Sciatic nerve (tissue), 2 donors: ENCODE measurements around the gene BRIP1. TPM values are rescaled to one million over a fixed set of nuclear protein-coding genes. Genes with fewer than 3 reads are reported as not detected.
"Not testable (repeated sequence)": the region's sequence is repeated elsewhere in the genome, so short reads cannot be mapped to it uniquely, and the experiment has no call there.

ENCODE experiments used
- ATAC-seq: fragments of 200-7000 bp; cut with Tn5 transposase; one replicate; pipeline ENCODE4 v1.9.1; 2020; ENCODE audit warnings: mild to moderate bottlenecking, moderate library complexity
- DNase-seq: peaks from one replicate; pipeline ENCODE4 v3.0.0-alpha.2; 2020; ENCODE audit warnings: low spot score
- intact Hi-C: fragments of 100-400 bp; cut with DNase I; formaldehyde crosslinking; loops from one replicate; pipeline ENCODE4 v1.14.2; 2022
- total RNA-seq: library from RNA; stranded (reverse); fragmentation: NEBNext Ultra II Directional; extraction: Animal tissue kit (Norgen Biotek cat#: 25700); gene quantifications from one replicate; pipeline ENCODE4 v1.2.1, GENCODE V29; 2021
- donor health status: DM: no; HTN: no; CAD: no.
- donor health status: DM: no; HTN: no; CAD: no.

The BRIP1 gene
- total RNA-seq, 1 donor from 2014 or later: 0.53 TPM

DNA sequence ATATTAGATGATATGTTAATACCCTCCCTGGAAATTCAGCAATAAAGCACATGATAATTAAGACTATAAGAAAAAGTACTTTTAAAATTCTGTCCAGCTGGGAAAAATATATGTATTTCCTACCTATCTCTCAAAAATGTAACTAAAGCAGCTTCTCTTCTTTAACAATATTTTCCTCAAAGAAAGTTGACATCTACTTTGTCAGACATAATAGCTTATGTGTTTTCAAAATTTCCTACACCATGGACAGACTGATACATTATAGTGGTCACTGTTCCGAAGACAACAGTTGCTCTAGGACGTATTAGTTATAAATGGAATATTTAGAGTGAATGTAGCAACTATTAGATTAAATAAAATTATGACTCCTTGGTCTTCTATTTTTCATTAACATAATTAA lies 140.9 kb downstream of the BRIP1 start:
- DNase-seq (no peak), ATAC-seq (no peak)
- intact Hi-C loops: no loop called here

- no peak for ATAC-seq
- intact Hi-C loops: no loop called here
Observed at GRCh38 chr17:61720016-61720795, 143.1 kb downstream of the BRIP1 start.

GRCh38 chr17:61719220-61719619 lies 144.1 kb downstream of the BRIP1 start:
- DNase-seq, intact Hi-C loops, ATAC-seq: not testable (repeated sequence)

More at GRCh38 chr17:61720016-61720795, 143.1 kb downstream of the BRIP1 start:
- no peak for DNase-seq

- no peak for DNase-seq
- intact Hi-C loops: no loop called here
- ATAC-seq: no peak
Observed at GRCh38 chr17:61718022-61718421, 145.3 kb downstream of the BRIP1 start.

GRCh38 chr17:61717352-61717751 lies 146.0 kb downstream of the BRIP1 start:
- intact Hi-C loops: no loop called here
- DNase-seq (no peak), ATAC-seq (no peak)

GRCh38 chr17:61716225-61716829 lies 147.0 kb downstream of the BRIP1 start:
- DNase-seq (no peak), ATAC-seq (no peak)
- intact Hi-C loops: no loop called here

DNA sequence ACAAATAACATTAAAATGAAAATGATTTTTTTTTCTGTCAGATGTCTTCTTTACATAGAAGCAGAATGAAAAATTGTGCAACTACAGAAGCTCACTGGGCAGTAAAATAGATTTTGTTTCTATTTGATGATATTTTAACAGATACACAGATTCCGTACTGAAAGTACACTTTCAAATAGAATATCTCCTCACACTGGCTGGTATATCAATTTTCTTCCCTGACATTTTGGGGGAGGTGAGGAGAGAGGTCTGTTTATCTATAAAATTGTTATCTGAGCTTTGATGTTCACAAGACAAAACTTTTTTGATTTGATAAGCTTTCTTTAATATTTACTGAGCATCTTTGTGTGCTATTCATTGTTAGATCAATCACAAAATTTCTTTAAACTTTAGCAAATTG lies 148.0 kb downstream of the BRIP1 start:
- no peak for ATAC-seq

GRCh38 chr17:61714300-61714699 lies 149.0 kb downstream of the BRIP1 start:
- intact Hi-C loops: no loop called here
- DNase-seq (no peak), ATAC-seq (no peak)

More for the DNA sequence above, 148.0 kb downstream of the BRIP1 start:
- DNase-seq: no peak
- intact Hi-C loops: no loop called here

DNA sequence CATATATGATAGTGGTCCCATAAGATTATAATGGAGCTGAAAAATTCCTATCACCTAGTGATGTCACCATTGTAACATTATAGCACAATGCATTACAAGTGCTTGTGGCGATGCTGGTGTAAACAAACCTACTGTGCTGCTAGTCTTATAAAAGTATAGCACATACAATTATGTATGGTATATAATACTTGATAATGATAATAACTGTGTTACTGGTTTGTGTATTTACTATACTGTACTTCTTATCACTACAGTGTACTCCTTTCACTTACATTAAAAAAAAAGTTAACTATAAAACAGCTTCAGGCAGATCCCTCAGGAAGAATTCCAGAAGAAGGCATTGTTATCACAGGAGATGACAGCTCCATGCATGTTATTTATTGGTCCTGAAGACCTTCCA lies 150.3 kb downstream of the BRIP1 start:
- DNase-seq (no peak), ATAC-seq (no peak)
- intact Hi-C loops: no loop called here

DNA sequence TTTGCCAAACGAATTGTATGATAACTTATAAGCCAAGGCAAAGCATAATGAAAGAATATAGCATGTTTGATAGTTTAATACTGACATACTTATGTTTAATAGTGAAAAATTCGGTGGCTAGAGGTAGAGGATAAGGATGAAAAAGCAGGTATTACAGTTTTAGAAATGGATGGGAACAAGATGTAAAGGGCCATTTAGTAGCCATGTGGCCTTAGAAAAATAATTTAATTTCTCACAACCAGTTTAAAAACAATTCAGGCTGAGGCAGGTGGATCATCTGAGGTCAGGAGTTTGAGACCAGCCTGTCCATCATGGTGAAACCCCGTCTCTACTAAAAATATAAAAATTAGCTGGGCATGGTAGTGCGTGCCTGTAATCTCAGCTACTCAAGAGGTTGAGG lies 152.8 kb downstream of the BRIP1 start:
- no peak for DNase-seq
- intact Hi-C loops: no loop called here

DNA sequence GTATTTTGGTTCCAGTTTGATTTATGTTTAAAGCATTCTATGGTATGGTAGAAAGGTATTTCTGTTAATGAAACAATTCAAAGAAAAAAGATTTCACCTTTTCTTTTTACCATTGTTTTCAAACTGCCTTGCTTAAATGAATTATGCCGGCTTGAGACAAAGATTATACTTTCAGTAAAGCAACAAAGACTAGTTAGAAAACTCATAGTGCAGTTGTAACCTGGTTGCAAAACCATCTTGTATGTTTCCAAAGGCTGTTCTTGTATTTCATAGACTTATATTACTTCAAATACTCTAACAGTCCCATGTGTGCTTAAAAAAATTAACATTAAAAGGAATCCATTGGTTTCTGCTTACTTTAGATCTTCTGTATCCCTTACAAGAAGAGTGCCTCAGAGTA lies 153.8 kb downstream of the BRIP1 start:
- intact Hi-C loops: no loop called here
- DNase-seq (no peak), ATAC-seq (no peak)

More for the DNA sequence above, 152.8 kb downstream of the BRIP1 start:
- no peak for ATAC-seq

DNA sequence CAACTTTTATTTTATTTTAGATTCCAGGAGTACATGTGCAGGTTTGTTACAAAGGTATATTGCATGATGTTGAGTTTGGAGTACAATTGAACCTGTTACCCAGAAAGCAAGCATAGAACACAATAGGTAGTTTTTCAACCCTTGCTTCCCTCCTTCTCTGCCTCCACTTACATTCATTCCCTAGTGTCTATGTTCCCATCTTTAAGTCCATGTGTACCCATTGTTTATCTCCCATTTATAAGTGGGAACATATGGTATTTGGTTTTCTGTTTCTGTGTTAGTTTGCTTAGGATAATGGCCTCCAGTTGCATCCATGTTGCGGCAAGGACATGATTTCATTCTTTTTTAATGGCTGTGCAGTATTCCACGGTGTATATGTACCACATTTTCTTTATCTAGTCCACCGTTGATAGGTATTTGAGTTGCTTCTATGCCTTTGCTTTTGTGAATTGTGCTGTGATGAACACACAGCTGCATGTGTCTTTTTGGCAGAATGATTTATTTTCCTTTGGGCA lies 158.3 kb downstream of the BRIP1 start:
- DNase-seq (no peak), ATAC-seq (no peak)
- intact Hi-C loops: no loop called here

DNA sequence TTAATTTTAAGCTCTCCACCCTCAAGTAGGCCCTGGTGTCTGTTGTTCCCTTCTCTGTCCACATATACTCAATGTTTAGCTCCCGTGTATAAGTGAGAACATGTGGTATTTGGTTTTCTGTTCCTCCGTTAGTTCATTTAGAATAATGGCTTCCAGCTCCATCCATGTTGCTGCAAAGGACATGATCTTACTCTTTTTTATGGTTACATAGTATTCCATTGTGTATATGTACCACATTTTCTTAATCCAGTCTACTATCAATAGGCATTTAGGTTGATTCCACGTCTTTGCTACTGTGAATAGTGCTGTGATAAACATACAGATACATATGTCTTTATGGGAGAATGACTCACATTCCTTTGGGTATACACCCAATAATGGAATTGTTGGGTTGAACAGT lies 160.9 kb downstream of the BRIP1 start:
- no peak for DNase-seq
- intact Hi-C loops: no loop called here
- ATAC-seq: no peak

GRCh38 chr17:61701978-61702377 lies 161.3 kb downstream of the BRIP1 start:
- intact Hi-C loops: no loop called here
- DNase-seq (no peak), ATAC-seq (no peak)

- intact Hi-C loops: no loop called here
- DNase-seq (no peak), ATAC-seq (no peak)
Observed at GRCh38 chr17:61701334-61701733, 162.0 kb downstream of the BRIP1 start.

GRCh38 chr17:61700252-61700651 lies 163.1 kb downstream of the BRIP1 start:
- ATAC-seq (no peak), DNase-seq (no peak)
- intact Hi-C loops: no loop called here

DNA sequence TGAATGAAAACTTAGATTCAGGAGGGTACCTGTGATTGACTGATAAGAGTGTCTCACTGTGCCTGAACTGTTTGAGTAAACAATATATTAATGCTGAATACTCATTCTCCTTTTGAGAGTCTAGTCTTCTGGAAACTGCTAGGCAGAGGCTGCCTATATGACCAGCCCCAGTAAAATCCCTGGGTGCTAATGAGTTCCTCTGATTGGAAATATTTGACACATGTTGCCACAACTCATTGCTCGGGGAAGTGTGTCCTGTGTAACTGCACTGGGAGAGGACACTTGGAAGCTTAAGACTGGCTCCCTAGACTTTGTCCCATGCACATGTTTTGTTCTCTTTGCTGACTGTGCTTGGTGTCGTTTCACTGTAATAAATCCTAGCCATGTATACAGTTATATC lies 163.6 kb downstream of the BRIP1 start:
- intact Hi-C loops: no loop called here
- no peak for ATAC-seq
- DNase-seq: no peak

DNA sequence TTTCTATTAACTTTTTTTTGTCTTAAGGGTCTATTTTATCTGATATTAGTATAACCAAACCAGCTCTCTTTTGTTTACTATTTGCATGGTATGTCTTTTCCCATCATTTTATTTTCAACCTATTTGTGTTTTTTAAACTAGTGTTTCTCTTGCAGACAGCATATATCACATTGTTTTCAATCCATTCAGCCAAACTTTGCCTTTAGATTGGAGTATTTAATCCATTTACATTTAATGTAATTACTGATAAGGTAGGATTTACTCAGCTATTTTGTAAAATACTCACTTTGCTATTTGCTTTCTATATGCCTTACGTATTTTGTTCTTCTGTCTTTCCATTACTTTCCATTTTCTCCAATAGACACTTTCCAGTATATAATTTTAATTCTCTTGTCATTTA lies 164.3 kb downstream of the BRIP1 start:
- no peak for ATAC-seq
- no peak for DNase-seq
- intact Hi-C loops: no loop called here

DNA sequence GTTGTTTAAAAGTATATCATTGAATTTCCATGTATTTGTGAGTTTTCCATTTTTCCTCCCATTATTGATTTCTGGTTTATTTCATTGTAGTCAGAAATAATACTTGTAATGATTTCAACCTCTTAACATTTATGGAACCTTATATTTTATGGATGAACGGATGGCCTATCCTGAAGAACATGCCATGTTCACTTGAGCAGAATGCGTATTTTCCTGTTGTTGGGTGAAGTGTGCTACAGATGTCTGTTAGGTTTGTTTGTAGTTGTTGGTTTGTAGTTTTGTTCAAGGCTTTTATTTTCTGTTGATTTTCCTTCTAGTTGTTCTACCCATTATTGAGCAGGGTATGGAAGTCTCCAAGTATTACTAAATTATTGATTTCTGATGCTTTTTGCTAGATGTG lies 165.1 kb downstream of the BRIP1 start:
- DNase-seq (no peak), ATAC-seq (no peak)
- intact Hi-C loops: no loop called here

DNA sequence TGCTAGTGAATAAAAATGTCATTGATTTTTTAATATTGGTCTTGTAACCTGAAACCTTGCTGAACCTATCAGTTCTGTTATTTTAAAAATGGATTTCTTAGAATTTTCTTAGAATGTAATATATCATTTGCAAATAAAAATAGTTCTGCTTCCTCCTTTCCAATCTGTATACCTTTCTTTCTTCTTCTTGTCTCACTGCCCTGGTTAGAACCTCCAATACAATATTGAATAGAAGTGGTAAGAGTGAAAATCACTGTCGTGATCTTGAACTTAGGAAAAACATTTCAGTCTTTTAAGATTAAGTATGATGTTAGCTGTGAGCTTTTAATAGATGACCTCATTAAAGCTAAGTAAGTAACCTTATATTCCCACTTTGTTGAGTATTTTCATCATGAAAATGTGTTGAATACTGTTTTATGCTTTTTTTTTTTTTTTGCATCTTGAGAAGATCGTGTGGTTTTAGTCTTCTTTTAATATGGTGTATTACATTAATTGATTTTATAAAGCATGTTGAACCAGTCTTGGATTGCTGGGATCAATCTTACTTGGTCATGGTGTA lies 167.5 kb downstream of the BRIP1 start:
- DNase-seq (no peak), ATAC-seq (no peak)
- intact Hi-C loops: no loop called here
